ENCODE results near the gene CREB3L2.

CREB3L2 gene

GRCh38 chr7:137967143-137968018, 34.5 kb downstream of the CREB3L2 start:
- DNase-seq: peak; percentile 81

DNA sequence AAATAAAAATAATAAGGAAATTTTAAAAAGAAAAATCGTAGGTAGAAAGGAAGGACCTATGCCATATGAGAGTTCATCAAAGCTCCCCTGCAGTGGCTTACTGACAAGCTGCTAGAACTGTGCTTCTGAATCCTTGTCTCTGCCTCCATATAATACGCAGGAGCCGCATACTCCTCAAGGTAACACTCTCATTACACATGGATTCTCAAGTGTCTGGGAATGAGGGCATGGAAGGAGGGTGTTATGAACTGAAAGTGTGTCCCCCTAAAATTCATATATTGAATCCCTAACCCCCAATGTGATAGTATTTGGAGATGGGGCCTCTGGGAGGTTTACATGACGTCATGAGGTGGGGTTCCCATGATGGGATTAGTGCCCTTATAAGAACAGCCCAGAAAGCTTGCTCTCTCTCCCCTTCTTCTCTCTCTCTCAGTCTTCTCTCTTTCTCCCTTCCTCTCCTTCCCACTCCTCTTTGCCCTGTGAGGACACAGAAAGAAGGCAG, 35.2 kb downstream of the CREB3L2 start:
- DNase-seq: no peak

- DNase-seq: no peak
These were observed 35.8 kb downstream of the CREB3L2 start for GRCh38 chr7:137965942-137966640.

GRCh38 chr7:137964824-137965545, 36.9 kb downstream of the CREB3L2 start:
- no peak for DNase-seq

DNA sequence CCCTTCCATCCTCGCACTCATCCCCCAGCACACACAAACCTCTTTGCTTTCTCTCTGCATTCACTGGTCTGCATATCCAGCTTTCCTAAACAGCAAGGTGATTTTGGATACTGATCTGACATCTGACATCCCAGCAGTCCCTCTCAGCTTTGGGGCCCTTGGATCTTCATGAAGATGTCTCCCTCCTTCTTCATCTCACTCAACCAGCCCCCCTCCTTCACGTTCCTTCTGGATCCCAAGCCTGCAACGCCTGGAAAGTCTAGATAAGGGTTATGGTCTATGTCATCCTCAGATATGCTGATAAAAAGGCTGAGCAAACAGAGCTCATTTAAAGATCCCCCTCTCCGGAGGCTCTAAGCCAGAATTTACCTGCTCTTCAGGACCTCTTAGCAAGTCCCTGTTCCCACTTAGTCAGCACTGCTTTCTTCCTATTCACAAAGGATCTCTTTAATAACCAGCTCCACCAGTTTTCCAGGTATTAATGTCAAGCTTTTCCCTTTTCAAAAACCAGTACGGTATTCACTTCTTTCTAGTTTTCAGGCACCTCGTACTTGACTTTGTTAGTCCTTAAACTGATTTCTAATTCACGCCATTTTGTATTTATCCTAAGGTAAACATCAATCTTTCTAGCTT, 38.9 kb downstream of the CREB3L2 start:
- no peak for DNase-seq

GRCh38 chr7:137962491-137962874, 39.4 kb downstream of the CREB3L2 start:
- DNase-seq: no peak

DNA sequence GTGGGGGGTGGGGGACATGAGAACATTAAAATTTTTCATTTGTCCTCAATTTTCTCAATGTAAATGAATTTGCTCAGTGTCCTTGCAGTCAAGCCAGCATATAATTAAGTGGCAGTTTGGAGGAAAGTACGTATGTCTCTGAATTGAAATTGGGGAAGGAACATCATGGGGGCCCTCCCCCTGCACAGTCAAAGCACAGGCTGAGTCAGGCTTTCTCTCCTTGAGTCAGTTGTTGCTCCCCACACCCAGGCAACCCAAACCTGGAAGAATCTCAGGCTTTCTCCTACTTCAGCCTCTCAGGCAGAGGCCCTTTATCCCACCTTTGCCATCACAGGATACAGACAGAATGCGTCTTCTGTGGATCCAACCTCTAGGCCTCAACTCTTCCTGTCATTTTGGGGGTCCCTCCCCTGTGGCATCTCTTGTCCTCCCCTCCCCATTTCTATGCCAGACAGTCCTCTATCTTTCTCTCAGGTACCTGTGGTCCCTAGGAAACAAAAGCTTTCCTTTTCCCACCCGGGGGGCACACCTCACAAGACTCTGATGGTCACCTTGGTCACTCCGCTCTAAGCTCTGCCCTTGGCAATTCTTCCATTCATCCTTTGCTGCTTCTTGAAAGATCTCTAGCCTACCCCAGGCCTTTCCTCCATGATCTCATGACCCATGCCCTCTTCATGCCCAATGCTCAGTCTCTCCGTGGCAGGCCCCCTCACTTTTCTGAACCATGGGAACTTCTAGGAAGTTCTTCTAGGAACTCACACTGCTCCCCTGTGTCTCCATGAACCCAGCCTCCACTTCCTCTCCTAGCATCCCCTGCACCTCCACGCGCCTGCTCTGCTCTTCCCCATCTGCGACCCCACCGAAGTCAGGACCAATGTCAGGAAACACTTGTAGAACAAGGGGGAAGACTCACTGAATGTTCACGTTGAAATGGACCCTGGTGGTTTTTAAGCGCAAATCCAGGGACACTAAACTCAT, 40.4 kb downstream of the CREB3L2 start:
- no peak for DNase-seq

DNA sequence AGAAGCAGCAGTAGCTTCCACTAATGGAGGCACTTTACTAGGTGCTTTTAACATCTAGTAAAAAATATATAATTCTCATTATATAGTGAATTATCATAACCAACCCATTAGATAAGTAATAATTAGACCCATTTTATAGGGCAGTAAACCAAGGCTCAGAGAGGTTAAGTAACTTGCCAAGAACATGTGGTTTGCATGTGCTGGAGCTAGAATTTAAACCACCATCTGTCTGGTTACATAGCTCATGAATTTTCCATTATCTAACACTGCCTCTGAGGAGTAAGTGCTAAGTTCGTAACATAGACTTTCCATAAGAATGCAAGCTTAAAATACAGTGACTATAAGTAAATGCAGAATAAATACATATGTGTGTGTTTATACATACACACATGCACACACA, 41.9 kb downstream of the CREB3L2 start:
- no peak for DNase-seq

DNA sequence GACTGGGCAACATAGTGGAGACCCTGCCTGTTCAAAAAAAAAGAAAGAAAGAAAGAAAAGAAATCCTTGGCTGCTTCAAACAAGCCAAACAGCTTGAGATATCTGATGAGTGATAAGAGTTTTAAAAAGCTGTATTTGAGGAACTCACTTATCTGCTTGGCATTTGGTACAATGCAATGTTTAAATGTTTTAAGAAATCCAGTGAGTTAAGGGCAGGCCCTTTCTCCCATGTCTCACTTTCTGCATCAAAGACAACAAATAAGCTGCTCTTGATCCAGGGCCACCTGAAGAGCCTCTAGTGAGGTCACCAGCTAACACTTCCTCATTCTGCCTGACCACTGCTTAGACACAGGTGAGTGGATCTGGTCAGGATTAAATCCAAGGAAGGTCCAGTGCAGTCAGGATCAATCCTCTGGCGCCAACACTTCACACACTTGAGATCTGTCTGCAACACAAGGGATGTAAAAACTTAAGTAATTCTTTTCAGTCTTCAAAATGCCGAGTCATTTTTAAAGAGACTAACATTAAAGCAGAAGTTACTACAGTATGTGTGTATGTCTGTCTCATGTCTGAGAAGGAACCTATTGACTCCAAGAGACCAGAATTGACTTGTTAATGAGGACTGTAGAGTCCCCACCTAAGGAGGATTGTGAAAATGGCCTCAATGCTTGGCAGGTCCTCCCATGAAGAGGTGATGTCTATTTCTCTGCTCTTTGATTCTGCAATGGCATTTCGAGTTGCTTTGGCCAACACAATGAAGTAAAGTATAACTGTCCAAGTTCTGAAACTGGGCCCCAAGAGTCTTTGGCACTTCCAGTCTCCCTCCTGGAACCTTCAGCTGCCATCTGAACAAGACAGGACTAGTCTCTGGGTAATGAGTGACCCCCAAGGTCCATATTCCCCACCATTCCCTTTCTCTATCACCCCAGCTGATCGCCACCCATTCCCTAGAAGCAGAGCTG, 43.1 kb downstream of the CREB3L2 start:
- no peak for DNase-seq

GRCh38 chr7:137957887-137958286, 44.0 kb downstream of the CREB3L2 start:
- no peak for DNase-seq

DNA sequence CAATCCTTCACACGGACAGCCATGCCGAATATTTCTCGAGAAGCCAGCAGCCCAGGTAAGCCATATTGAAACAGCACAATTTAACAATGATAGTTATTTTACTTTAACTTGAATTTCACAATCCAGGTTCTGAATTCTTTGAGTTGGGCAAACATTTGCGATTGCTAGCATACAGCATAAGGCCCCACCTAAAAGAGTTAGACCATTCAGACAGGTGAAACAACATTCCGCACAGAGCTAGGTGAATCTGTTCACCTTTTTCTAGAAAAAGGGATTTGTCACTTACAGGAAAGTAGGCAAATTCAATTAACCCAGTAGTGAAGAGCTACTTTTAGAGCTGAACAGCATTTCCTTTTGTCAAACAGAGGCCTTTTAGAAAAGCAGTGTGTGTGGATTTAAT, 45.3 kb downstream of the CREB3L2 start:
- DNase-seq: no peak

DNA sequence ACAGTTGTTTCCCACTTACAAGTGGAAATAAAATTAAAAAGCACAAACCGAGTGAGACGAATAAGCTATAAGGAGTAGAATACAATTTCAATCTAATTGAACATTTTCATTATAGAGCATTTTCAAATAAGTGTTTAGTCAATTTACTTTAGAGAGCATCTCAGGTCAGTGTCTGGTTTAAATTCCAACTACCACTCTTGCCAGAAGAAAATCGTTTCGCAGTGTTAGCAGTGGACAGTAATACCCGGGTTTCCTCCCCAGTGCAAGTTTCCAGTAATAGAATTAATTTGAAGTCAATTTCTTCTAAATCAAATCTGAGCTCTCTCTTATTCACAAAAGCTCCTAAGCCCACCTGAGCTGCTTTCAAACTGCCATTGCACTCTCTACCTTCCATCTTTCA, 45.7 kb downstream of the CREB3L2 start:
- no peak for DNase-seq

GRCh38 chr7:137954614-137955013, 47.3 kb downstream of the CREB3L2 start:
- no peak for DNase-seq

DNA sequence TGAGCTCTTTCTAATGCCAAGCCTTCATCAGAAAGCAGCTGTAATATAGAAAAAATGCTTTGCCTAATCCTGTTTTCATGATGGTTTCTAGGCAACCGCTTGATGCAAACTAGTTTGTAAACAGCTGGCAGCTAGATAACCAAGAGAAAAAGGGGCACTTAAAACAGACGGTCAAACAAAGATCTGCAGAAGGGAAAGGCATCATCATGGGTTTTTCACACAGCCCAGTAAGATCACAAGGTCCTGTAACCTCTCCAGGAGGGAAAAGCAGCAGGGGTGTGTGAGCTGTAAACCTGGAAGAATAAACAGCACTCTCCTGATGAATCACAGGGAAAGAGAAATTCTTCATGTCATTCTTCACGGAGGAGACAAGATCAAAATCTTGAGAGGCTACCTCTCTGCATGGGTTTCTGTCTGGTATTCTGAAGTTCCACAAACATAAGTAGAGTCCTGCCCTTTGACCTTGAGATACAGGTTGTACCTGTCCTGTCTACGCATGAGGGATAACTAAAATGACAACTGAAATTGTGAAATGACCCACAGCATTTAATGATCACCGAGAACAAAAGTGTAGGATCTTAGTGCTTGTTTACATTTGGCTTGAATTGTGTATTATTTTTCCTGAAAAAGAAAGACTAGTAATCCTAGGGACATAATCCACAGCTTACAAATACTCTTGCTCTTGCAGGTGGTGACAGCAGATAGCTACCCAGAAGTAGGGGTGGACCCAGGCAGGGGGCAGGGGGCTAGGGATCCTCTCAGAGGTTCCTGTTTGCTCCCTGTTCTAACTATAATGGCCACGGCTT, 48.0 kb downstream of the CREB3L2 start:
- peak; percentile 43 for DNase-seq

DNA sequence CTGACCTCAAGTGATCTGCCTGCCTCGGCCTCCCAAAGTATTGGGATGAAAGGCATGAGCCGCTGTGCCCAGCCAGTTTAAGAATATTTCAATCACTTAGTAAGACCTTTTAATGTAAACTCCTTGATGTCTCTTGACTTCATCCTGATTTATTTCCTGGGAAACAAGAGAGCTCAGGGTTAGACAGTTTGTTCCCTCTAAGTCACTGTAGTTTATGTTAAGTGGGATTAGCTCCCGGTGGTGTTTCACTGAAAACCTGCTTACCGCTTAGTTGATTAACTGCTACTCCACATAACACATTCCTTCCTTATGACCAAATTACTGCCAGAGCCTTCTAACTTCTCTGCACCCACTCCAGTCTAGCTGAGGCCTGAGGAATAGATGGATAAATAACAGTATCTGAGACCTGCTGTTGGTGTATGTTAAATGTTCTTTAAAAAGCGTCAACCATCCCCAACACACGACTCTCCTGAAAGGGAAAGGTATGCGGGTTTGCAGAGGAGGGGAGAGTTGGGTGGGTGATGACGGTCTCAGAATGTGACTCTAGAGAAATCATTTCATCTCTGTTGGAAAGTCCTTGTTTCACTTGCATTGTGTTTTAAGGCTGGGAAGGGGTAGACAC, 48.7 kb downstream of the CREB3L2 start:
- peak; percentile 95 for DNase-seq

- DNase-seq: no peak
These were observed 49.5 kb downstream of the CREB3L2 start for GRCh38 chr7:137952426-137952805.

- peak; percentile 58 for DNase-seq
These were observed 50.0 kb downstream of the CREB3L2 start for GRCh38 chr7:137951700-137952425.

- no peak for DNase-seq
These were observed 50.9 kb downstream of the CREB3L2 start for GRCh38 chr7:137950967-137951366.

Measured in fibroblast of skin of abdomen (primary cell).